Fibroblast of the conjunctiva (primary cell): ENCODE data around the gene ZNF827.

Source experiments
- DNase-seq: peaks from one replicate; pipeline ENCODE4 v3.0.0-alpha.2; 2010; ENCODE audit warnings: low read depth

Gene ZNF827

DNA sequence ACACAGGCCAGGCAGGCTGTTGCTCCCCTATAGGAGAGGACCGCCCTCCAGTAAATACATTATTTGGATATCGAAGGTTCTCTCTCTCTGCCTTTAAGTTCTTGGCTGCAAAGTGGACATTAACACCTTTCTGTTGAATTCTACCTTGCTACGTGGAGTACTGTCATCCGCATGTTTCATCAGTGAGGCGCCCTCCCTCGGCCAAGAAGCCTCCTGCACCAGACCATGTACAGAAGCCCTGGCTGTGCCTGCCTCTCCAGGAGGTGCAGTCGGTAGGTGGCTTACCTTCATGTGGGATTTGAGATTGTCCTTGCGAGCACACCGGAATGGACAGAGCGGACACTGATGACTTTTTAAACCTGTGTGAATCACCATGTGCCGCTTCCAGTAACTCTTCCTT is 46.7 kb downstream of the ZNF827 start:
- DNase-seq = no peak

DNA sequence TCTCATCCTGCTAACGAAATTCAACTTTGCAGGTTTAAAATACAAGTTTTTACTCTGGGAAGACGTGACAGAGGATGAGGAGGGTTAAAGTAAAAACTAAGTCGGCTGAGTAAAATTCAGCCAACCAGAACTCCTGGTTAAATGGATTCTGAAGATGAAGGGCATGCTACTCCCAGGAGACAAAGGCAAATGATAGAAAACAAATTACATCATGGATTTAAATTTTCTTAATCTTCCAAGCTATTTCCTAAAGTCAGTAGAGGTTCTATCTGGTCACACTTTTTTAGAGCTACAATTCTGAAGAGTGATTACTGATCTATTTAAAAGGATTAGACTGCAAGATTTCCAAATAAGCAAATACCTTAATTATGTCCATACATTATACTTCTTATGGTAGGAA is 47.9 kb downstream of the ZNF827 start:
- no peak for DNase-seq

DNA sequence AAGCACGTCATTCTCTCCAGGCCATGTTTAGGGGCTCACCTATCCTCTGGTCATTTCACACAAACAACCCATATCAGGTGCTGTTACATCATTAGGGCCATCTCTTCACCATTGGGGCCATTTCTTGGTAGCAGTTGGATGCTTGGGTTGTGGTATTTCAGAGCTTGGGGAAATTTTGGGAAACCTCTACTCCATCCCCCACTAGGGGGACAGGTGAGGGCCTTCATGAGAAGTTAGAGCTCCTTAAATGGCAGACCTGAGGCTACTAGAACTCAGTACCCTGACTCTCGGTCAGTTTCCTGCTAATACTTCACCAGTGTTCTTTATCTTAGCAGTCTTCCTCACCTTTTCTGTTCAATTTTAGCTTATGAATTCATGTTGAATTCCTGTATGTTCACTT is 50.2 kb downstream of the ZNF827 start:
- DNase-seq = no peak

DNA sequence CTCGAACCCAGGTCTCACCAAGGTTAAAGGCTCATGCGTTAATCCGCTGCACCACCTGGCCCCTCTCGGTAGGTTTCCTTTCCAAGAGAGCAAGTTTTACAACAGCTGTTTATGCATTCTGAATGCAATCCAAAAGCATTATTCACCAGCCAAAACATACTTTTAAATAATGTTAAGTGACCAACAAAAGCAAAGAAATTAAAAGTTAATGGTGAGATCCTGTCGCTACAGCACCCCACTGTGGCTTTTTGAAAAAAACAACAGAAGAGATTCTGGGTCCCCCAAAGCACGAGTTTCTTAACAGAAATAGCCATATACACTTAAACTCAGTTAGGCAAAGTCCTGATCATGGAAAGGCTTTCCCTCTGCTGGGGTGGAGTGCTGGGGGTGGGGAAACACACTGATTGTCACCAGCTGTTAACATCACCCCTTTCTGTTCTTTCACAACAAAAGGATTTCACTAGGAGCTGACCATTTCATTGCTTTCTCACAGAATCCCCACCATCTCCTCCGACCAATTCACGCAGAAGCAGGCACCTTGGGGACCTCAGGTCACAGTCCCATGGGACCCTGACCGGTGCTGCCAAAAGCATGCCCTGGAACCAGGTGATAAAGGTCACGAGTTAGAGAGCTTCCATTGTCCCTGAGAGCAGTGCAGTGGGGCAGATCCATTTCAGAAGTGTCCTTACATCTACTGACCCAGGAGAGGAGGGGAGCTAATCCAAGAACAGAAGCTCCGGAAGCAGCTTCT is 51.2 kb downstream of the ZNF827 start:
- DNase-seq = peak; percentile 70

DNA sequence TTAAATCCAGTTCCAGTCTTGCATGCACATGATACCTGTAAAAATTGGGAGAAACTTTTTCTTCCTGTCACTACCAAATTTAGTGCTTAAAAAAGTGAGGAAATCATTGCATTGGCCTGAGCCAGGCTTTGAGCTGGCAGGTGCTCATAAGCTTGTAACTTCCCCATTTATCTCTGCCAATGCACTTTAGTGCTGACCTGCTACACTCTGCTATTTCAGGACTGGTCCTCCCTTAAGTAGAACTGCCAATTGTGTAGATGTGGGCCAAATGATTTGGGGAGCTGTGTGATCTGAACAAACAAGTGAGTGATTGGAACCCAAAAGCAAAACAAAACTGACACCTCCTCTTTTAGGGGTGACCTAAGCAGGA is 51.8 kb downstream of the ZNF827 start:
- no peak for DNase-seq

DNA sequence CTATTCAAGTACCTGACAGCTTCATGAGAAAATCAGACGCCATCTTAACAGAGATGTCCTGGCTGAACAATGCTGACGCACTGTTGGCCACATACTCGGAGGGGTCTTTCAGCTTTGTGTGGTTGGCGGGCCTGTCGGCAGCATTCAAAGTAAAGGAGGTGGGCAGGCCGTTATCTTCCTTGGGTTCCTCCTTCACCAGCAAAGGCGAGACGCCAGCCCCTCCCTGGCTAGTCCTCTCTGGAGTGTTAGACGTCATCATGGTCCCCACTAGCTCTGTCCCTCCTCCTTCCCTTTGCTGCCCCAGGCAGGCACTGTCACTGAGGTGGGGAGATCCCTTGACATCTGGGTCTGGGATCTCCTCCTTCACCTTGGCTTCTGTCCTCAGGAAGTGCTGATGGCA is 53.0 kb downstream of the ZNF827 start:
- no peak for DNase-seq

DNA sequence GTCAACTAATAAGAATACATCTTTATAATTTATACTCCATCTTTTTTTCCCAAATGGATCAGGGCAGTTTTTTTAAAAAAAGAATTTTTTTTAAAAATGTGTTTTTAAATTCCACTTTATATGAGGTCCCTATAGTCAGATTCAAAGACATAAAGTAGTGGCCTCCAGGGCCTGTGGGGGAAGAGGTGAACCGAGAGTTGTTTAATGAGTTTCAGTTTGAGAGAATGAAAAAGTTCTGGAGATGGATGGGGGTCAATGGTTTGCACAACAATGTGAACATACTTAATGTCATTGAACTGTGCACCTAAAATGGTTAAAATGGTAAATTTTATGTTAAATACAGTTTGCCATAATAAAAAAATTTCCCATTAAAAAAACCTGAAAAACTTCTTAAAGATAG is 53.8 kb downstream of the ZNF827 start:
- no peak for DNase-seq

DNA sequence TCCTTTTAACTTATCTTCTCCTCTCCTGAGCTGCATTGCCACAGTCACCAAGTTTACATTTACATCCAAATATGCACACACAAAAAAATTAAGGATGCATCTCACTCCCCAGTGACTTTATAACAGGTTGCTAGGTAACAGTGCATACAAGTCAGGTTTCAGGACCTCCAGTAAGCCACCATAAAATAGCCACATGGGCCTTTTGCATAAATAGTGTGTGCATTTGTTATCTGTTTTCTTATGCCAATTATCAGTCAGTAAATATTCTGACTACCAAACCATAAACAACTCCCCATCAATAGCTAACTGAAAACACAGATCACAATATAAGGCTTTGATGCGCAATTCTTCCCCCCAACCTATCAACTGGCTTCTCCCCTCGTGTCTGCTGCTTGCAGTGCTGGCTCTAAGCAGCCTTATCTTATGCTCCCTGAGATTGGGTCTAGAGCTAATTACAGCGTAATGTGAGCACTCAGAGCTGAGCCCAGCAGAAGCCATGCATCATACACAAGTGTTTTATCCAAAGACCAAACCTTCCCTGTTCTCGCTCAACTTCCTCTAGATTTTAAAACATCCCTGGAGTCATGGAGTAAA is 55.4 kb downstream of the ZNF827 start:
- no peak for DNase-seq

DNA sequence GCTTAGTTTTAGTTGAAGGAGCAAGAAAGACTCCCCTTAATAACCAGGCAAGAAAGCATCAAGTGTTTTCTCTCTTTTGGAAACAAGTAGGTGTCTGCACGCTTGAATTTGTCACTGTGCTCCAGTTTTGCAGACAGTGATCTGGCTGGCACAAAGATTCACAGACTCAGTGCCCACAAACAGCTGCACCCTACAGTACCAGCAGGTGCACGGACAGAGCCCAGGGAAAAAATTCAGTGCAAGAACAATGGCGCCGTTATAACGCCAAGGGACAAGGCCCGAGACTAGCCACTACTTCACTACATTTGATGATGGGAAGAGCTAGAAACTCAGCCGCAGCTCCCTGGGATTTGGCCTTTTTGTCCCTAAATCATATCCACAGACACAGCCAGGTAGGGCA is 56.0 kb downstream of the ZNF827 start:
- DNase-seq = no peak

DNA sequence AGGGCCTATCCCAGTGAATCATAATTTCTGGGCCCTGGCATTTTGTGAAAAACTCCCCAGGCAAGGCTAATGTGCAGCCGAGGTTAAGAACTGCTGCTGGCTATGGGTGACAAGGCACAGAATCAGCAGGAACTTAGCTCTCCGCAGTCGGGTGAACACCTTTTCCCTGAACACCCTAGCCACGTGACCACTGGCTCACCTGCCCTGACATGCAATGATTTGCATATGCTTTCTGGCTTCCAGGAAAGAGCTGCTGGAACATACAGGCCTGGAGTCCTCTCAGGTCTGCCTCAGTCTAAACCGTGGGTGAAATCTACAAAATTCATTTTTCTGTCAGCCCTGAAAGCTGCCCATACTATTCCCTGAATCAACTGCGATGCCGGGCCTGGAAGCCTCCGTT is 56.6 kb downstream of the ZNF827 start:
- DNase-seq = no peak

DNA sequence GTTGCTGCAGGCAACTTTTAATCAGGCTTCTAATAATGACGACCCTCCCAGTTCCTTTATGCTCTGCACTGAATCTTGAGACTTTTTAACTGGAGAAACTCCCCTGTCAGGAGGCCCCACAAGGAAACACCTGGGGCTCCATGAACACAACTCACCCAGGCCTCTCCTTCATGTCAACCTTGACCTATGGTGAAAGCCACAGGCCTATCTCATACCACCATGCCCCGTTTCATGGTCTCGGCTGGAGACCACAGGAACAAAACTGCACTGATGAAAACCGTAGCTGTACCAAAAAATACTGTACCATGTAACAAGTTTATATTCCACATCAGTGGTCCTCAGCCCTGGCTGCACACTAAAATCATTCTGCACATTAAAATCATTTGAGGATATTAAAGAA is 57.0 kb downstream of the ZNF827 start:
- no peak for DNase-seq

DNA sequence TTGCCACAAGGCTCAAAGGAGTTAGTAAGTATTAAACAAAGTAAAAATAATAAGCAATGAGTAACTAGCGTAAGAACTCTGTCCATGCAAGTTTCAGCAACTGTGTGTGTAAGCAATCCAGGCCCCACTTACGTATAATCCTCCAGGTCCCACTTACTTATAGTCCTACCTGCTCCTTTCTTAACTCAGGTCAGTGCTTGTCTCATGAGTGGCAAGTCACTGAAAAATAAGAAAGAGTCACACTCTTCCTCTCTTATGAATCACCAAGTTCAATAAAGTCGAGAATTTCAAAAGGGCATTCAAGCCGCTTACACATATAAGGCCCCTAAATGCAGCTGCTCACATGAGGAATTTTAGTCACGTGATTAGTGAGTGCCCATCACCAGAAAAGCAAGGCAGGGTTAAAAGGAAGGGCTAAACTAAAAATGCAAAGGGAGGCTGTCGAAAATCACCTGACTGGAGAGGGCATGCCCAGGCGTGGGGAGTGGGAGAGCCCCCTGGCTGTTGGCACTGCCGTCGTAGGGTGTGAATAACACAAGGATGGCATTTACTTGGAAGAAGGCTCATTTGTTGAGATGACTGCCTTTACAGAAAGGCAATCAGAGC is 58.2 kb downstream of the ZNF827 start:
- DNase-seq = no peak

DNA sequence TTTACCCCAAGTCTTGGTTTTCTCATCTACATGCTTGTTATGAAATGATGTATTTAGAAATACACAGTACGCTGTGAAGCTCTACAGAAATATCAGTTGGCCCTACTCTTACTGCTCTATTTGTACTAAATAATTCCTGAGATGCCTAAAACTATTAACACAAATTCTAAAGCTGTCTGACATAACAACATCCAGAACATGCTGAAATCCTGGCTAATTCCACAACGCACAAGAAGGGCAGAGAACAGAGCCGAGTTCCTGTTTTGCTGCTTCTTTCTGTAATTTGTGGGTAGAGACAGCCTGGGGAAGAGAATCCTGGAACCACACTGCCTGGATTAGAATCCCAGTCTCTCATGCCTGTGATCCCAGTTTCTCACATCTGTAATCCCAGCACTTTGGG is 59.0 kb downstream of the ZNF827 start:
- peak; percentile 42 for DNase-seq

DNA sequence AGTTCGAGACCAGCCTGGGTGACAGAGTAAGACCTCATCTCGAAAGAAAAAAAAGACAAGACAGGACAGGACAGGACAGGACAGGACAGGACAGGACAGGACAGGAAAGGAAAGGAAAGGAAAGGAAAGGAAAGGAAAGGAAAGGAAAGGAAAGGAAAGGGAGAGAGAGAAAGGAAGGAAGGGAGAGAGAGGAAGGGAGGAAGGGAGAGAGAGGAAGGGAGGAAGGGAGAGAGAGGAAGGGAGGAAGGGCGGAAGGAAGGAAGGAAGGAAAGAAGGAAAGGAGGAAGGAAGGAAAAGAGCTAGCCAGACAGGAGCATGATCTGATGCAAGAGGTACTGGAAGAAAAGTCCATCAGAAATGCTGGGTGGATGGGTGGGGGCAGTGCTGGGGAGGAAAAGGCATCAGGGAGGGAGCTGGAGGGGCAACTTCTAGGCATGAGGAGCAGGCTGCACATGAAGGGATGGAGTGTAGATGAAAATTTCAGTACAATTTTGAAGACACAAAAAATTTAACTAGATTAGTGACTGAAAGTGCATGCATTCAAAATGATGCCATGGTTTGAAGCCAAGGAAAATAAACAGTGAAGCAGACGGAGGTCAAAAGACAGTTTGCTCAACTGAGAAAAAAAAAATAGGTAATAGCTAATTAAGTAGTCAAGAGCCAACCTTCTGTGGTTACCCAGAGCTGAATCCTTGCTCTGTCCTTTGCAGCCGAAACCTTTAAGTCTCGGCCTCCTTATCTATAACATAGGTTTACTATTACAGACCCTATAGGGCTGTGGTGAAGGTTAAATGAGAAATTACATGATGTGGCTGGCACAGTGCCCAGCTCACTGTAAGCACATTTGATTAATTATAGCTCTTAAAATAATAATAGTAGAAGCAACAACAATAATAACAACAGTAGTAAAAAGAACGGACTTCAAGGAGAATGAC is 59.9 kb downstream of the ZNF827 start:
- peak; percentile 47 for DNase-seq

DNA sequence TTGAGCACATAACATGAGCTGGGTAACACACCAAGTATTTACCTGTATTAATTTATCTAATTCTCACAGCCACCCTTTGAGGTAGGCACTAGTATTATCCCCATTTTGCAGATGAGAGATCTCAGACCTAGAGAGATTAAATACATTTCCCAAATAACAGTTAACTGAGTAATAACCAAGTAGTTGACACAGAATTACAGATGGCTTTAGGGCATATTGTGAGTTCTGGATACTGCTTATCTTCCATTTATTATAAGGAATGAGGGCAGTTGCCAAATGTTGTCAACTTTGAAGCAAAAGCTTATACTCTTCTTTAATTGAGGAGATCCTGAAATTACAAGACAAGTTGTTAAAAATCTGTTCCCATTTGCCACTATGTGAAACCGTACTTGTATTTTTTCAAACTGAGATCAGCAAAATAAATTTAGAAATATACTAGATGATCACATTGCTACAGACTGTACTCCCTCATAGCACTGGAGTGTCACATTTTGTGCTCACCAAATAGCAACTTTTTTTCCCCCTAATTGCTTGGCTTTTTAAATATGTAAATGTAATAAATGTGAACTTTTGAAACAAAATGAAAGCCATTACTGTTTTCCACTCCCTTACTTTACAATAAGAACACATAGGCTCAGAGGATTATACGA is 62.0 kb downstream of the ZNF827 start:
- no peak for DNase-seq

DNA sequence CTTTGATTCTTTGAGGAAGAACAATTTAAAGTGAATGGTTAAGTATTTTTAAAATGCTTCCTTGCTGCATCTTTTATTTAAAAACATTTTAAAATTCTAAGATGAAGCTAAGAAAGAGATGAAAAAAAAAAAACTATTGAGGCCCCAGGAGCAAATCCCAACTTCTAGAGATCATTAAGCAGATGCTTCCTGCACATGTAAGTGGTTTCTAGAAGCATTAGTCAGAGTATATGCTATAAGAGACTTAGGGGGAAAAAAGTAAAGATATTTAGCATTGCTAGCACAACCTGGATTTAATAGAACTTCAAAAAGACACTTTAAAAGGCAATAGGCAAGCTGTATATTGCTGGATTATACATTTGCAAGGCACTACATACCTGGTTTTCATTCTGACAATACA is 64.7 kb downstream of the ZNF827 start:
- DNase-seq = no peak

DNA sequence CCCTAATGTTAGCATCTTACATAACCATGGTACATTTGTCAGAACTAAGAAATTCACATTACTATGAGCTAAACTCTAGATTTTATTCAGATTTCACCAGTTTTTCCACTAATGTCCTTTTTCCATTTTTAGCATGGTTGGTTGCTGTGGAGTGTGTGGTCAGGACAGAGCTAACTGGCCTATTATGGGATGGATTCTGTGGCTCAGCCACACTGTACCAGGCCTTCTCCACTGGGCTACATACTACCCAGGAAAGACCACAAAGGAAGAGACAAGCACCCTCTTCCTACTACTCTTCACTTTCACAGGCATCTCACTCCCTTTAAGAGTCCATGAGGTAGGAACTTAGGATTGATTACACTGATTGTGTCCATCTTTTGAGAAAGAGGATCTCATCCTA is 67.4 kb downstream of the ZNF827 start:
- DNase-seq = no peak

DNA sequence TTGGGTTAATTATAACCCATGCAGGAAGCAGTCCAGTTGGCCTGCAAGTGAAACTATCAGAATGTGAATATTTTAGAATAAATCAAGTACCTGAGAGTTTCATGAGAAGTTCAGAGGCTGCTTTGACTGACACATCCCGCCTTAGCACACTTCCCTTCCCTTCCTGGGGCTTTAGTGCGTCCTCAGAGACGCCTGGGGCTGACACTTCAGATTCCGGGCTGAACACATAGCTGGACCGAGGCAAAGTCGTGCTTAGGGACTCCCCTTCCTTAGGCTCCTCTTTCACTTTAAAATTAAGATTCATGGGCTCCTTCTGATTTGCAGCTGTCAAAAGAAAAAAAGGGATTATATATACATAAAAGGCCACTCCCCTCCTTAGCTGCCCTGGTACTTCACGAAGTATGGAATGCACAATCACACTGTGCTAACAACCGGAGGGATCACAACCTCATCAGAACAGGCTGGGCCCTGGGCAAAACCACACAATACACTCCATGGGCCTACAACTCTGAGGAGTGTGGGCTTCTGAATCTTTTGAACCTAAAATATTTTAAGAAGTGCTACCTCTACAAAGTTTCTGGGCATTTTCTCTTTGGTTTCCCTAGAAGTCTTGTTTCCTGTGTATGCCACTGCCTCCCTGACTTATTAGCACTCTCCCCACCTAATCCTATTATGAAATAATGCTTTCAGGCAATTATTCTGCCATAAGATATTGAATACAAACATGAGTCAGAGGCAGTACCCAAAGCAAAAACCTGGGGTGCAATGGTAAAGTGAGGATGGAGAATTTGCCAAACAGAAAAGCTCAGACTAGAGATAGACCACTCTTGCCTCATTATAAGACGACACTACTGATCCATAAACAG is 68.2 kb downstream of the ZNF827 start:
- no peak for DNase-seq

DNA sequence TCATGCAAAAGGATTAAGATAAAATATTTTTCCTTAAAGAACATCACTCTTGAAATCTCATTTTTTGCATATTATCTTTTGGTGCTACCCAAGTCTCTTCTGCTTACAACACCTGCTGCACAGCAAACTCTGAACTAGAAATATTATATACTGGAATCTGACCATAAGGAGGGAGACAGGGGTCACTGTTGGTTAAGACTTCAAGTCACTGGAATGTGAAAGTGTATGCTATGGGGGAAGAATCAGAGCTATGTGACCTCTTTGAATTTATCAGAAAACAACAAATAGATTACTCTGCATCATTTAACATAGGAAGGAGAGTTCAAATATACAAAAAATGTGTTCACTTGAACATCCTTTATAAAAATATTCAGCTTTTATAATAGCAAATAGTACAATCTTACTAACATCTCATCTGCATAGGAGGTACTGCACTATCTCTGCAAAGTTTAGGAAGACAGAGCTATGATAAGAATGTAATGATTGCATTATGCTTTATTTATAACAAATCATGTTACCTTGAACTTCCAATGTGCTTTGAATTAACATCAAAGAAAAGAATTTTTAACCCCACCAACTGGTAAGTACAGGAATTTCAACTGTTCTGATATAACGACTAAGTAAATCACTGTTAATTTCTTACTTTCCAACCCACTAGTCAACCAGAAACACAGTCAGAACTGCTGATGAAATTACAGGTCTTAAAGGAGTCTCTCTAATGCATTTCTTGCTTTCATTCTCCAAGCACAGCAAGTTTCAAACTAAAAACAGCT is 69.8 kb downstream of the ZNF827 start:
- no peak for DNase-seq

DNA sequence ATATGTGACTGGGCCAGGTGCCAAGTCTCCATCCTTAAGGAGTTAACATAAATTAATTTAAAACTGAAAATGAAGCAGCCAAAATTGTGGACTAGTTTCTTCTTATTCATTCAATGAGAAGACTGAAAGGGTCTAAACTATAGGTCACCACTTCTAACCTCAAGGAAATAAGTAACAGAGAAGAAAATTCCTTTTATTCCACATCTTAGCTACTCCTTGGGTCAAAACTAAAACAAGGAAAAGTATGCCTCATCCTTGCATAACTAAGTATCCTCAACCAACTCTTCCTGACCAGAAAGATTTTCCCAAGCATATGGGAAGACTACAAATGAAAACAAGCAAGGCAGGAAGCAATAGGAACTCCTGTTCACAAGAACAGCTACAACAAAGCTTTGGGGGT is 71.2 kb downstream of the ZNF827 start:
- no peak for DNase-seq
